DOHH2 (cell line): Measurements from ENCODE around the gene BICRA.

Experiments used
- CTCF ChIP-seq: fragments of 200-600 bp; sonication (generic); IDR thresholded peaks from one replicate; pipeline ENCODE4 v1.5.1; 2014; ENCODE audit warnings: antibody characterized with exemption, mild to moderate bottlenecking, low read depth, low read length; ENCODE audit not compliant: poor library complexity, severe bottlenecking
- EZH2phosphoT487 ChIP-seq: fragments of 200-600 bp; sonication (generic); IDR thresholded peaks from 2 replicates; pipeline ENCODE4 v1.6.1; 2017; ENCODE audit warnings: borderline replicate concordance, mild to moderate bottlenecking, antibody characterized with exemption, low read length, moderate library complexity, mixed read lengths

GRCh38 chr19:47741544-47742140 lies 132.7 kb downstream of the BICRA start:
- TF ChIP-seq EZH2phosphoT487 (no peak), CTCF (no peak)
